Nephron (organoid): ENCODE measurements around the gene JRKL.

ENCODE experiments used
- H3K27ac Mint-ChIP-seq, 3 experiments: 2 replicates each; pipeline ENCODE4 v1.8.0; 2020; ENCODE audit warnings: mixed read lengths in 3 of 3, mild to moderate bottlenecking in 2 of 3, moderate library complexity in 1 of 3
- H3K27me3 Mint-ChIP-seq: 2 replicates; pipeline ENCODE4 v1.8.0; 2021; ENCODE audit warnings: low read depth, mild to moderate bottlenecking, moderate library complexity, mixed read lengths
- H3K36me3 Mint-ChIP-seq: 2 replicates; pipeline ENCODE4 v1.8.0; 2020; ENCODE audit warnings: low read depth, mixed read lengths
- H3K4me1 Mint-ChIP-seq: 2 replicates; pipeline ENCODE4 v1.8.0; 2020; ENCODE audit warnings: mixed read lengths
- H3K4me3 Mint-ChIP-seq, 3 experiments: 2 replicates each; pipeline ENCODE4 v1.8.0; 2020; ENCODE audit warnings: mild to moderate bottlenecking in 3 of 3, mixed read lengths in 3 of 3, moderate library complexity in 2 of 3
- H3K9me3 Mint-ChIP-seq: 2 replicates; pipeline ENCODE4 v1.8.0; 2020; ENCODE audit warnings: mixed read lengths
- CTCF ChIP-seq, 3 experiments: fragments of 200-600 bp; sonication (generic); IDR thresholded peaks; one replicate each; pipeline ENCODE4 v1.5.0; 2021; ENCODE audit warnings: antibody characterized with exemption in 3 of 3; ENCODE audit not compliant: unreplicated experiment in 3 of 3

JRKL gene

DNA sequence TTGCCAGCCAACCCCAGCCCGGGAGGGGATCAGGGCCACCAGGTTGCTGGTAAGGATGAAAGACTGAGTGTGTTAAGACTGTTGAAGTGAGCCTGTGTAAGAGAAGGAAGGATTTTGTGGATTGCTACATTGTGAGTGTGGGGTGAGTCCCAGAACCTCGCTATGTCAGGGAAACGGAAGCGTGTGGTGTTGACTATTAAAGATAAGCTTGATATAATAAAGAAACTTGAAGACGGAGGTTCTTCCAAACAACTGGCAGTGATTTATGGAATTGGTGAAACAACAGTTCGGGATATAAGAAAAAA lies 627 bp downstream of the JRKL start:
- Mint-ChIP-seq H3K4me3 (peak overlapping the region; percentile 85 to 100 (median 99)), H3K27me3 (no peaks in the 10 kb centered on the region), H3K4me1 (peaks cover 35% of the 10 kb centered on the region), H3K27ac (peak overlapping the region; percentile 69 to 99 (median 99)), H3K9me3 (peaks cover 7% of the 10 kb centered on the region), H3K36me3 (peaks cover 24% of the 10 kb centered on the region)
- TF ChIP-seq CTCF (IDR thresholded peaks at IDR 0.05; ENCODE audit: unreplicated experiment in 3 of 3) = no peak

- TF ChIP-seq CTCF (IDR thresholded peaks at IDR 0.05; ENCODE audit: unreplicated experiment in 3 of 3) = no peak
- Mint-ChIP-seq H3K9me3 (peaks cover 7% of the 10 kb centered on the region), H3K4me3 (peak overlapping the region; percentile 85 to 100 (median 99)), H3K36me3 (peaks cover 20% of the 10 kb centered on the region), H3K27me3 (no peaks in the 10 kb centered on the region), H3K27ac (no peak overlapping the region), H3K4me1 (peaks cover 35% of the 10 kb centered on the region)
These were observed 2.0 kb downstream of the JRKL start for GRCh38 chr11:96391698-96392307.

GRCh38 chr11:96393753-96394348 lies 4.0 kb downstream of the JRKL start:
- Mint-ChIP-seq H3K27me3 (no peaks in the 10 kb centered on the region), H3K27ac (no peak overlapping the region)

GRCh38 chr11:96394773-96395172 lies 5.0 kb downstream of the JRKL start:
- Mint-ChIP-seq H3K27me3 (no peaks in the 10 kb centered on the region), H3K4me3 (peak overlapping the region in 1 of 3 experiments; percentile 12), H3K36me3 (peaks cover 20% of the 10 kb centered on the region), H3K9me3 (peaks cover 9% of the 10 kb centered on the region), H3K4me1 (peaks cover 13% of the 10 kb centered on the region), H3K27ac (no peak overlapping the region)
- TF ChIP-seq CTCF (IDR thresholded peaks at IDR 0.05; ENCODE audit: unreplicated experiment in 3 of 3) = no peak

More at GRCh38 chr11:96393753-96394348, 4.0 kb downstream of the JRKL start:
- Mint-ChIP-seq H3K9me3 (peaks cover 9% of the 10 kb centered on the region), H3K36me3 (peaks cover 20% of the 10 kb centered on the region), H3K4me3 (no peak overlapping the region), H3K4me1 (peaks cover 16% of the 10 kb centered on the region)
- TF ChIP-seq CTCF (IDR thresholded peaks at IDR 0.05; ENCODE audit: unreplicated experiment in 3 of 3) = peak; percentile 56 to 71 (median 67)

DNA sequence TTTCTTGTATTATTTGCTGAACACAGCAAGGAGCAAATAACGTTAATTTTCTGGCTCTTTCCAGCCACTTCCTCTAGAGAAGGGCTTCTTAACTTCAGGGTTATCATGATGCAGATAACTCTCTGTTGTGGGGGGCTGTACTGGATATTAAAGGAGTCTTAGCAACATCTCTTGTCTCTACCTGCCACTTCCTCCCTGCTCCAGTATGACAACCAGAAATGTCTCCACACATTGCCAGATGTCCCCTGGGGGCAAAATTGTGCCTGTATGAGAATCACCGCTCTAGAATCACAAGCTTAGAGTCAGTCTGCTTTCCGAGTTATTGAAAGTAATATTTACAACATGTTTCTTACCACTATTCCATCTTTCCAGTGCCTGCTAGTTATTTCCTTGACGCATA lies 6.8 kb downstream of the JRKL start:
- Mint-ChIP-seq H3K27me3 (no peaks in the 10 kb centered on the region), H3K36me3 (peaks cover 7% of the 10 kb centered on the region), H3K4me1 (peaks cover under 1% of the 10 kb centered on the region), H3K27ac (no peak overlapping the region), H3K4me3 (no peak overlapping the region), H3K9me3 (peaks cover 2% of the 10 kb centered on the region)
- no peak for TF ChIP-seq CTCF (IDR thresholded peaks at IDR 0.05; ENCODE audit: unreplicated experiment in 3 of 3)

DNA sequence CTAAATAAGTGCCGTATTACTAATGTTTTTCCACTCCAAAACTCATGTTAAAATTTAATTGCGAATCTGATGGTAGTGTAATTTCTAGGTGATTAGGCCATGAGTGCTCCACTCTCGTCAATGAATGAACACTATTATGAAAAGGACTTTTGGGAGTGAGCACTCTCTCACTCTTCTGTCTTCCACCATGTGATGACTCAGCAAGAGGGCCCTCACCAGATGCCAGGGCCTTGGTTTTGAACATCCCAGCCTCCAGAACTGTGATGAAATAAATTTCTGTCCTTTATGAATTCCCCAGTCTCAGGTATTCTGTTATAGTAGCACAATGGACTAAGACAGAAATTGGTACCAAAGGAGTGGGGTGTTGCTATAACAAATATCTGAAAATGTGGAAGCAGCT lies 8.1 kb downstream of the JRKL start:
- no peak for TF ChIP-seq CTCF (IDR thresholded peaks at IDR 0.05; ENCODE audit: unreplicated experiment in 3 of 3)
- Mint-ChIP-seq H3K4me1 (no peaks in the 10 kb centered on the region), H3K4me3 (no peak overlapping the region), H3K9me3 (peaks cover 2% of the 10 kb centered on the region), H3K36me3 (no peaks in the 10 kb centered on the region), H3K27me3 (no peaks in the 10 kb centered on the region), H3K27ac (no peak overlapping the region)
